ENCODE data around the gene KRTAP10-12. TPM values are rescaled to one million over a fixed set of nuclear protein-coding genes. Genes with fewer than 3 reads are reported as not detected.

The KRTAP10-12 gene
- total and polyA plus RNA-seq, 2 of the 13 experiments (the other 11 are each of a cell fraction or from before 2014, with no cell fraction given) = not detected

DNA sequence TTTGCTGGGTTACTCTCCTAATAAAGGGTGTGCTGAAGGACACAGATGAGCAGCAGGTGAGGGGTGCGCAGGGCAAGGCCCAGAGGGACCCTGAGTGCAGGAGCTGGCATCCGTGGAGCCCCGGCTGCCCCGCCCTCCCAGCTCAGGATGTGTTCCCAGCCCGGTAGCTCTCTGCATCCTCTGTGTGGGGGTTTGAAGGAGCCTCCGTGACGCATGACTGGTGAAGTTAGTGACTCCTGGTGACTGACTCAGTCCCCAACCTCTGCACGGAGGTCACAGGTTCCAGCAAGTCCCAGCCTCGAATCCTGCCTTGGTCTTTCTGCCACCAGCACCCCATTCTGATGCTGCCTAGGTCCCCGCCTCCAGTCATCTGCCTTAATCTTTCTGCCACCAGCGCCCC lies 36.0 kb downstream of the KRTAP10-12 start:
- Histone ChIP-seq H3K4me2 (ENCODE audit: low read depth, low read length) (no peak overlapping the region), H3K79me2 (ENCODE audit: insufficient read depth, low read length) (no peaks in the 10 kb centered on the region), H3K27ac (ENCODE audit: extremely low read length, insufficient read depth, low read length) (no peak overlapping the region), H3K27me3 (ENCODE audit: control insufficient read depth in 1 of 2, insufficient read depth in 2 of 2, low read length in 2 of 2) (peaks cover 2 to 49% of the 10 kb centered on the region in 2 experiments; a peak in 4 of 5 replicates), H4K20me1 (ENCODE audit: insufficient read depth, low read length) (no peaks in the 10 kb centered on the region), H3K4me1 (ENCODE audit: insufficient read depth, low read length) (peaks cover 70% of the 10 kb centered on the region), H3K9ac (ENCODE audit: insufficient read depth, low read depth, low read length) (no peak overlapping the region), H2AFZ (ENCODE audit: low read length) (no peak overlapping the region), H3K9me3 (ENCODE audit: low read length) (no peaks in the 10 kb centered on the region), H3K4me3 (replicated peaks in 1 of 3; ENCODE audit: insufficient read depth in 1 of 3, low read depth in 2 of 3, low read length in 3 of 3) (no peak overlapping the region), H3K36me3 (replicated peaks in 1 of 2; ENCODE audit: control insufficient read depth in 1 of 2, insufficient read depth in 2 of 2, low read length in 2 of 2) (no peaks in the 10 kb centered on the region)
- FAIRE-seq = no peak
- DNase-seq (ENCODE audit: low spot score) = no peak
- TF ChIP-seq ADNP (CRISPR knock-in tag; IDR thresholded peaks at IDR 0.05) (no peak), SMAD9 (CRISPR knock-in tag; IDR thresholded peaks at IDR 0.05) (no peak), ZFYVE20 (CRISPR knock-in tag; IDR thresholded peaks at IDR 0.05; ENCODE audit: borderline replicate concordance, low read depth) (no peak), ZNF607 (CRISPR knock-in tag; IDR thresholded peaks at IDR 0.05; ENCODE audit: borderline replicate concordance) (no peak), TEAD3 (CRISPR knock-in tag; optimal IDR thresholded peaks at IDR 0.05; ENCODE audit: borderline replicate concordance) (no peak), ZNF558 (CRISPR knock-in tag; IDR thresholded peaks at IDR 0.05; ENCODE audit: borderline replicate concordance) (no peak), FOXM1 (CRISPR knock-in tag; IDR thresholded peaks at IDR 0.05) (no peak), JUND (CRISPR knock-in tag; IDR thresholded peaks at IDR 0.05) (no peak), ZNF768 (CRISPR knock-in tag; IDR thresholded peaks at IDR 0.05) (no peak), ATF7 (IDR thresholded peaks at IDR 0.05) (no peak), ATF7 (CRISPR knock-in tag; IDR thresholded peaks at IDR 0.05) (no peak), FOXK2 (IDR thresholded peaks at IDR 0.05) (no peak), CCDC6 (CRISPR knock-in tag; IDR thresholded peaks at IDR 0.05) (no peak), BRD4 (CRISPR knock-in tag; IDR thresholded peaks at IDR 0.05) (no peak), NFE2 (CRISPR knock-in tag; IDR thresholded peaks at IDR 0.05) (no peak), MIER3 (CRISPR knock-in tag; IDR thresholded peaks at IDR 0.05; ENCODE audit: borderline replicate concordance) (no peak), SCMH1 (CRISPR knock-in tag; IDR thresholded peaks at IDR 0.05; ENCODE audit: borderline replicate concordance) (no peak), ATRX (CRISPR knock-in tag; IDR thresholded peaks at IDR 0.05; ENCODE audit: borderline replicate concordance) (no peak)
- TF ChIP-seq, protein P1, sequence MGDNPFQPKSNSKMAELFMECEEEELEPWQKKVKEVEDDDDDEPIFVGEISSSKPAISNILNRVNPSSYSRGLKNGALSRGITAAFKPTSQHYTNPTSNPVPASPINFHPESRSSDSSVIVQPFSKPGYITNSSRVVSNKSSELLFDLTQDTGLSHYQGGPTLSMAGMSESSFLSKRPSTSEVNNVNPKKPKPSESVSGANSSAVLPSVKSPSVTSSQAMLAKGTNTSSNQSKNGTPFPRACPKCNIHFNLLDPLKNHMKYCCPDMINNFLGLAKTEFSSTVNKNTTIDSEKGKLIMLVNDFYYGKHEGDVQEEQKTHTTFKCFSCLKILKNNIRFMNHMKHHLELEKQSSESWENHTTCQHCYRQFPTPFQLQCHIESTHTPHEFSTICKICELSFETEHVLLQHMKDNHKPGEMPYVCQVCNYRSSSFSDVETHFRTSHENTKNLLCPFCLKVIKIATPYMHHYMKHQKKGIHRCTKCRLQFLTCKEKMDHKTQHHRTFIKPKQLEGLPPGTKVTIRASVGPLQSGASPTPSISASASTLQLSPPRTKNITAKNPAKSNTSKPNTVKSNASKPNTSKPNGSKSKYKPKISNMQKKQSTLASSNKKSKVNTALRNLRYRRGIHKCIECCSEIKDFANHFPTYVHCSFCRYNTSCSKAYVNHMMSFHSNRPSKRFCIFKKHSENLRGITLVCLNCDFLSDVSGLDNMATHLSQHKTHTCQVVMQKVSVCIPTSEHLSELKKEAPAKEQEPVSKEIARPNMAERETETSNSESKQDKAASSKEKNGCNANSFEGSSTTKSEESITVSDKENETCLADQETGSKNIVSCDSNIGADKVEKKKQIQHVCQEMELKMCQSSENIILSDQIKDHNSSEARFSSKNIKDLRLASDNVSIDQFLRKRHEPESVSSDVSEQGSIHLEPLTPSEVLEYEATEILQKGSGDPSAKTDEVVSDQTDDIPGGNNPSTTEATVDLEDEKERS (CRISPR knock-in tag; IDR thresholded peaks at IDR 0.05) = no peak
- TF ChIP-seq, protein P2, sequence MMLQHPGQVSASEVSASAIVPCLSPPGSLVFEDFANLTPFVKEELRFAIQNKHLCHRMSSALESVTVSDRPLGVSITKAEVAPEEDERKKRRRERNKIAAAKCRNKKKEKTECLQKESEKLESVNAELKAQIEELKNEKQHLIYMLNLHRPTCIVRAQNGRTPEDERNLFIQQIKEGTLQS (CRISPR knock-in tag; IDR thresholded peaks at IDR 0.05) = no peak
- TF ChIP-seq, protein P3, sequence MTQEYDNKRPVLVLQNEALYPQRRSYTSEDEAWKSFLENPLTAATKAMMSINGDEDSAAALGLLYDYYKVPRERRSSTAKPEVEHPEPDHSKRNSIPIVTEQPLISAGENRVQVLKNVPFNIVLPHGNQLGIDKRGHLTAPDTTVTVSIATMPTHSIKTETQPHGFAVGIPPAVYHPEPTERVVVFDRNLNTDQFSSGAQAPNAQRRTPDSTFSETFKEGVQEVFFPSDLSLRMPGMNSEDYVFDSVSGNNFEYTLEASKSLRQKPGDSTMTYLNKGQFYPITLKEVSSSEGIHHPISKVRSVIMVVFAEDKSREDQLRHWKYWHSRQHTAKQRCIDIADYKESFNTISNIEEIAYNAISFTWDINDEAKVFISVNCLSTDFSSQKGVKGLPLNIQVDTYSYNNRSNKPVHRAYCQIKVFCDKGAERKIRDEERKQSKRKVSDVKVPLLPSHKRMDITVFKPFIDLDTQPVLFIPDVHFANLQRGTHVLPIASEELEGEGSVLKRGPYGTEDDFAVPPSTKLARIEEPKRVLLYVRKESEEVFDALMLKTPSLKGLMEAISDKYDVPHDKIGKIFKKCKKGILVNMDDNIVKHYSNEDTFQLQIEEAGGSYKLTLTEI (CRISPR knock-in tag; conservative IDR thresholded peaks at IDR 0.05) = no peak
- intact Hi-C loops (cut with micrococcal nuclease; ENCODE audit: unreplicated experiment) = no loop called here
- in situ Hi-C loops (cut with HindIII; ENCODE audit: extremely low pct_ligation_motif_present, low pct_unique_long_range_greater_than_20kb) = no loop called here
- ATAC-seq = no peak
- 32% methylated on average over 7 of the region's 11 CpGs for WGBS (ENCODE audit: low lambda C conversion rate)
- CTCF ChIA-PET (ENCODE audit: low intra/inter-chr PET ratio, low total read pairs) = no interaction called here
- POLR2A ChIA-PET = no interaction called here
- BruUV-seq (replicated peaks) = no TSS peak
